ENCODE data around the gene CABP7. TPM values are rescaled to one million over a fixed set of nuclear protein-coding genes. Genes with fewer than 3 reads are reported as not detected.

The CABP7 gene
- total RNA-seq, 1 experiment from 2014 or later: 2.1 TPM

- H3K4me1 ChIP-seq (ENCODE audit: control insufficient read depth, insufficient read depth, low read length): no peaks in the 10 kb centered on the region
- POLR2A ChIA-PET: no interaction called here
- DNase-seq (ENCODE audit: low read depth, low spot score): no peak
- BruUV-seq (replicated peaks): no TSS peak
- H3K4me3 ChIP-seq (ENCODE audit: low read depth in 2 of 2, low read length in 2 of 2): no peak overlapping the region
- TF ChIP-seq SIN3A (IDR thresholded peaks at IDR 0.05; ENCODE audit: borderline replicate concordance, insufficient read depth, low read depth, low read length) (no peak), POLR2AphosphoS5 (IDR thresholded peaks at IDR 0.05; ENCODE audit: low read depth, low read length) (no peak), TCF7L2 (IDR thresholded peaks at IDR 0.05; ENCODE audit: low read depth, low read length) (no peak)
- TF ChIP-seq, protein P1, sequence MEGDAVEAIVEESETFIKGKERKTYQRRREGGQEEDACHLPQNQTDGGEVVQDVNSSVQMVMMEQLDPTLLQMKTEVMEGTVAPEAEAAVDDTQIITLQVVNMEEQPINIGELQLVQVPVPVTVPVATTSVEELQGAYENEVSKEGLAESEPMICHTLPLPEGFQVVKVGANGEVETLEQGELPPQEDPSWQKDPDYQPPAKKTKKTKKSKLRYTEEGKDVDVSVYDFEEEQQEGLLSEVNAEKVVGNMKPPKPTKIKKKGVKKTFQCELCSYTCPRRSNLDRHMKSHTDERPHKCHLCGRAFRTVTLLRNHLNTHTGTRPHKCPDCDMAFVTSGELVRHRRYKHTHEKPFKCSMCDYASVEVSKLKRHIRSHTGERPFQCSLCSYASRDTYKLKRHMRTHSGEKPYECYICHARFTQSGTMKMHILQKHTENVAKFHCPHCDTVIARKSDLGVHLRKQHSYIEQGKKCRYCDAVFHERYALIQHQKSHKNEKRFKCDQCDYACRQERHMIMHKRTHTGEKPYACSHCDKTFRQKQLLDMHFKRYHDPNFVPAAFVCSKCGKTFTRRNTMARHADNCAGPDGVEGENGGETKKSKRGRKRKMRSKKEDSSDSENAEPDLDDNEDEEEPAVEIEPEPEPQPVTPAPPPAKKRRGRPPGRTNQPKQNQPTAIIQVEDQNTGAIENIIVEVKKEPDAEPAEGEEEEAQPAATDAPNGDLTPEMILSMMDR (IDR thresholded peaks at IDR 0.05): no peak
- TF ChIP-seq, protein P2, sequence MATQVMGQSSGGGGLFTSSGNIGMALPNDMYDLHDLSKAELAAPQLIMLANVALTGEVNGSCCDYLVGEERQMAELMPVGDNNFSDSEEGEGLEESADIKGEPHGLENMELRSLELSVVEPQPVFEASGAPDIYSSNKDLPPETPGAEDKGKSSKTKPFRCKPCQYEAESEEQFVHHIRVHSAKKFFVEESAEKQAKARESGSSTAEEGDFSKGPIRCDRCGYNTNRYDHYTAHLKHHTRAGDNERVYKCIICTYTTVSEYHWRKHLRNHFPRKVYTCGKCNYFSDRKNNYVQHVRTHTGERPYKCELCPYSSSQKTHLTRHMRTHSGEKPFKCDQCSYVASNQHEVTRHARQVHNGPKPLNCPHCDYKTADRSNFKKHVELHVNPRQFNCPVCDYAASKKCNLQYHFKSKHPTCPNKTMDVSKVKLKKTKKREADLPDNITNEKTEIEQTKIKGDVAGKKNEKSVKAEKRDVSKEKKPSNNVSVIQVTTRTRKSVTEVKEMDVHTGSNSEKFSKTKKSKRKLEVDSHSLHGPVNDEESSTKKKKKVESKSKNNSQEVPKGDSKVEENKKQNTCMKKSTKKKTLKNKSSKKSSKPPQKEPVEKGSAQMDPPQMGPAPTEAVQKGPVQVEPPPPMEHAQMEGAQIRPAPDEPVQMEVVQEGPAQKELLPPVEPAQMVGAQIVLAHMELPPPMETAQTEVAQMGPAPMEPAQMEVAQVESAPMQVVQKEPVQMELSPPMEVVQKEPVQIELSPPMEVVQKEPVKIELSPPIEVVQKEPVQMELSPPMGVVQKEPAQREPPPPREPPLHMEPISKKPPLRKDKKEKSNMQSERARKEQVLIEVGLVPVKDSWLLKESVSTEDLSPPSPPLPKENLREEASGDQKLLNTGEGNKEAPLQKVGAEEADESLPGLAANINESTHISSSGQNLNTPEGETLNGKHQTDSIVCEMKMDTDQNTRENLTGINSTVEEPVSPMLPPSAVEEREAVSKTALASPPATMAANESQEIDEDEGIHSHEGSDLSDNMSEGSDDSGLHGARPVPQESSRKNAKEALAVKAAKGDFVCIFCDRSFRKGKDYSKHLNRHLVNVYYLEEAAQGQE (IDR thresholded peaks at IDR 0.05; ENCODE audit: insufficient read depth in 1 of 2, low read depth in 2 of 2, low read length in 1 of 2): no peak
- H3K9me3 ChIP-seq (ENCODE audit: control insufficient read depth, insufficient read depth, low read depth, low read length): no peaks in the 10 kb centered on the region
- intact Hi-C loops (cut with micrococcal nuclease; ENCODE audit: unreplicated experiment): no loop called here
- CTCF ChIA-PET: interaction anchor here (0.6 kb wide), 1 partner anchor 286 kb away, joined by 3 read pairs; no protein-coding TSS in a partner anchor
- no peaks in the 10 kb centered on the region for H3K36me3 ChIP-seq (ENCODE audit: control insufficient read depth, insufficient read depth, low read length)
- in situ Hi-C loops (cut with HindIII; ENCODE audit: low pct_unique_long_range_greater_than_20kb, low sequenced_read_pairs): no loop called here
- H3K27me3 ChIP-seq (ENCODE audit: control insufficient read depth, insufficient read depth, low read length): no peaks in the 10 kb centered on the region
- H3K27ac ChIP-seq (ENCODE audit: low read length): no peak overlapping the region
- no peak for ATAC-seq
Measured at GRCh38 chr22:29742326-29742725, 22.5 kb downstream of the CABP7 start.

GRCh38 chr22:29744902-29745301 lies 25.1 kb downstream of the CABP7 start:
- no peak overlapping the region for H3K4me3 ChIP-seq (ENCODE audit: low read depth in 2 of 2, low read length in 2 of 2)
- ChIA-PET POLR2A (interaction anchor here (0.7 kb wide), 1 partner anchor 202 kb away, joined by 4 read pairs; no protein-coding TSS in a partner anchor), CTCF (no interaction called here)
- H3K27me3 ChIP-seq (ENCODE audit: control insufficient read depth, insufficient read depth, low read length): no peaks in the 10 kb centered on the region
- no peak for ATAC-seq
- no peak for DNase-seq (ENCODE audit: low read depth, low spot score)
- no peaks in the 10 kb centered on the region for H3K9me3 ChIP-seq (ENCODE audit: control insufficient read depth, insufficient read depth, low read depth, low read length)
- H3K27ac ChIP-seq (ENCODE audit: low read length): no peak overlapping the region
- TF ChIP-seq, protein P2 (IDR thresholded peaks at IDR 0.05; ENCODE audit: insufficient read depth in 1 of 2, low read depth in 2 of 2, low read length in 1 of 2): no peak
- in situ Hi-C loops (cut with HindIII; ENCODE audit: low pct_unique_long_range_greater_than_20kb, low sequenced_read_pairs): no loop called here
- H3K36me3 ChIP-seq (ENCODE audit: control insufficient read depth, insufficient read depth, low read length): no peaks in the 10 kb centered on the region
- no TSS peak for BruUV-seq (replicated peaks)
- intact Hi-C loops (cut with micrococcal nuclease; ENCODE audit: unreplicated experiment): no loop called here
- no peaks in the 10 kb centered on the region for H3K4me1 ChIP-seq (ENCODE audit: control insufficient read depth, insufficient read depth, low read length)

Data from Panc1 (cell line).